B cell (primary cell): Measurements from ENCODE around the gene UCP2.

Source experiments
- CTCF ChIP-seq: fragments of 200-600 bp; IDR thresholded peaks from one replicate; pipeline ENCODE4 v1.8.0; 2022; ENCODE audit warnings: antibody characterized with exemption, mild to moderate bottlenecking
- EZH2 ChIP-seq: IDR thresholded peaks from 2 replicates; pipeline ENCODE4 v1.6.1; 2012; ENCODE audit warnings: borderline replicate concordance, low read depth, mild to moderate bottlenecking, moderate library complexity, low read length; ENCODE audit not compliant: insufficient read depth, poor library complexity, severe bottlenecking

GRCh38 chr11:73944901-73945300, 37.7 kb downstream of the UCP2 start:
- TF ChIP-seq CTCF (no peak), EZH2 (no peak)
